Measurements from ENCODE around the gene LMX1B.
A peak's percentile ranks its signal among the peaks of the same experiment; 100 is the strongest.

Gene LMX1B

DNA sequence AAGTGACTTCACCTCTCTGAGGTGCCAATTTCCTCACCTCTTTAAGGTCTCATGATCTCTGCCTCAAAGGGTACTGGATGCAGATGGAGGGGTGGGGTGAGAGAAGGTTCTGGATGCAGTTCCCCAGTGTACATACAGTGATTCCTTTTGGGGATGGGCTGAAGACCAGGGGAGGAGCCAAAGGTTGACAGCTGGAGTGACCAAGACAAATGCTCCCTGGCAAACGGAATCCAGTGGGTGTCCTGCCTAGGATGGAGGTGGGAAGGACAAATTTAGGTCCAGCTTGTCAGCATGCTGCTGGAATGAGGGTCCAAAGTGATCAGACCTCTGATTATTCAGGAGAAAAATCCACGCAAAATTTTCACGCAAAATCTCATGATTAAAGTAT, 7.3 kb upstream of the LMX1B start:
- no peak overlapping the region for H3K4me3 ChIP-seq (ENCODE audit: low read depth, low read length)
- CTCF ChIA-PET, result interaction anchor here (0.7 to 4.1 kb wide), 5 partner anchors 56 to 172 kb away, joined by 4 to 32 read pairs (median 5); no protein-coding TSS in a partner anchor
- POLR2A ChIA-PET, result no interaction called here

DNA sequence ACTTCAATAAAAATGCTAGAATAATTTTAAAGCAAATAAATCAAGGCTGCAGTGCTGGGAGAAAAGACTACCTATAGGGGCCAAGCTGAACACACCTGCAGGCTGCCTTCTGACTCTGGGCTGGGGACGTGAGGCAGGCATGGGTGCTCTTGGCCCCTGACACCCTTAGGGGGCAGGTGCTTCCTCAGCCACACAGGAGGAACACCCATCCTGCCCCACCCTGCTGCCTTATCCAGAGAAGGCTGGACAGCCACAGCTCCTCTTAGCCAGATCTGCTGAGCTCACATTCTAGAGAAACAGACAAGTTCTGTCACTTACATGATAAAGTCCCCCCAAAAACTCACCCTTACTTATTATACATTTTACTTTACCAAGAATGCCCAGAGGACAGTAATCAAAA, 6.6 kb upstream of the LMX1B start:
- TF ChIP-seq ZNF112 (tag by site-specific recombination; IDR thresholded peaks at IDR 0.05) (no peak), ZNF792 (tag by site-specific recombination; IDR thresholded peaks at IDR 0.05) (no peak), ZNF16 (tag by site-specific recombination; IDR thresholded peaks at IDR 0.05; ENCODE audit: low read depth) (no peak), HOXD13 (CRISPR knock-in tag; IDR thresholded peaks at IDR 0.05; ENCODE audit: borderline replicate concordance) (no peak), ZNF560 (tag by site-specific recombination; IDR thresholded peaks at IDR 0.05; ENCODE audit: borderline replicate concordance) (no peak), SCRT1 (tag by site-specific recombination; IDR thresholded peaks at IDR 0.05; ENCODE audit: borderline replicate concordance) (no peak), ZSCAN23 (tag by site-specific recombination; IDR thresholded peaks at IDR 0.05) (no peak), SP3 (tag by site-specific recombination; IDR thresholded peaks at IDR 0.05) (no peak), ZNF701 (tag by site-specific recombination; IDR thresholded peaks at IDR 0.05) (no peak), ZBTB8A (tag by site-specific recombination; IDR thresholded peaks at IDR 0.05) (no peak), ZIC2 (tag by site-specific recombination; IDR thresholded peaks at IDR 0.05) (no peak), MEIS1 (CRISPR knock-in tag; IDR thresholded peaks at IDR 0.05; ENCODE audit: borderline replicate concordance) (no peak)
- TF ChIP-seq, protein P1, sequence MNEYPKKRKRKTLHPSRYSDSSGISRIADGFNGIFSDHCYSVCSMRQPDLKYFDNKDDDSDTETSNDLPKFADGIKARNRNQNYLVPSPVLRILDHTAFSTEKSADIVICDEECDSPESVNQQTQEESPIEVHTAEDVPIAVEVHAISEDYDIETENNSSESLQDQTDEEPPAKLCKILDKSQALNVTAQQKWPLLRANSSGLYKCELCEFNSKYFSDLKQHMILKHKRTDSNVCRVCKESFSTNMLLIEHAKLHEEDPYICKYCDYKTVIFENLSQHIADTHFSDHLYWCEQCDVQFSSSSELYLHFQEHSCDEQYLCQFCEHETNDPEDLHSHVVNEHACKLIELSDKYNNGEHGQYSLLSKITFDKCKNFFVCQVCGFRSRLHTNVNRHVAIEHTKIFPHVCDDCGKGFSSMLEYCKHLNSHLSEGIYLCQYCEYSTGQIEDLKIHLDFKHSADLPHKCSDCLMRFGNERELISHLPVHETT (tag by site-specific recombination; IDR thresholded peaks at IDR 0.05), result no peak
- TF ChIP-seq, protein P2, sequence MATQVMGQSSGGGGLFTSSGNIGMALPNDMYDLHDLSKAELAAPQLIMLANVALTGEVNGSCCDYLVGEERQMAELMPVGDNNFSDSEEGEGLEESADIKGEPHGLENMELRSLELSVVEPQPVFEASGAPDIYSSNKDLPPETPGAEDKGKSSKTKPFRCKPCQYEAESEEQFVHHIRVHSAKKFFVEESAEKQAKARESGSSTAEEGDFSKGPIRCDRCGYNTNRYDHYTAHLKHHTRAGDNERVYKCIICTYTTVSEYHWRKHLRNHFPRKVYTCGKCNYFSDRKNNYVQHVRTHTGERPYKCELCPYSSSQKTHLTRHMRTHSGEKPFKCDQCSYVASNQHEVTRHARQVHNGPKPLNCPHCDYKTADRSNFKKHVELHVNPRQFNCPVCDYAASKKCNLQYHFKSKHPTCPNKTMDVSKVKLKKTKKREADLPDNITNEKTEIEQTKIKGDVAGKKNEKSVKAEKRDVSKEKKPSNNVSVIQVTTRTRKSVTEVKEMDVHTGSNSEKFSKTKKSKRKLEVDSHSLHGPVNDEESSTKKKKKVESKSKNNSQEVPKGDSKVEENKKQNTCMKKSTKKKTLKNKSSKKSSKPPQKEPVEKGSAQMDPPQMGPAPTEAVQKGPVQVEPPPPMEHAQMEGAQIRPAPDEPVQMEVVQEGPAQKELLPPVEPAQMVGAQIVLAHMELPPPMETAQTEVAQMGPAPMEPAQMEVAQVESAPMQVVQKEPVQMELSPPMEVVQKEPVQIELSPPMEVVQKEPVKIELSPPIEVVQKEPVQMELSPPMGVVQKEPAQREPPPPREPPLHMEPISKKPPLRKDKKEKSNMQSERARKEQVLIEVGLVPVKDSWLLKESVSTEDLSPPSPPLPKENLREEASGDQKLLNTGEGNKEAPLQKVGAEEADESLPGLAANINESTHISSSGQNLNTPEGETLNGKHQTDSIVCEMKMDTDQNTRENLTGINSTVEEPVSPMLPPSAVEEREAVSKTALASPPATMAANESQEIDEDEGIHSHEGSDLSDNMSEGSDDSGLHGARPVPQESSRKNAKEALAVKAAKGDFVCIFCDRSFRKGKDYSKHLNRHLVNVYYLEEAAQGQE (tag by site-specific recombination; IDR thresholded peaks at IDR 0.05), result no peak
- TF ChIP-seq, protein P3, sequence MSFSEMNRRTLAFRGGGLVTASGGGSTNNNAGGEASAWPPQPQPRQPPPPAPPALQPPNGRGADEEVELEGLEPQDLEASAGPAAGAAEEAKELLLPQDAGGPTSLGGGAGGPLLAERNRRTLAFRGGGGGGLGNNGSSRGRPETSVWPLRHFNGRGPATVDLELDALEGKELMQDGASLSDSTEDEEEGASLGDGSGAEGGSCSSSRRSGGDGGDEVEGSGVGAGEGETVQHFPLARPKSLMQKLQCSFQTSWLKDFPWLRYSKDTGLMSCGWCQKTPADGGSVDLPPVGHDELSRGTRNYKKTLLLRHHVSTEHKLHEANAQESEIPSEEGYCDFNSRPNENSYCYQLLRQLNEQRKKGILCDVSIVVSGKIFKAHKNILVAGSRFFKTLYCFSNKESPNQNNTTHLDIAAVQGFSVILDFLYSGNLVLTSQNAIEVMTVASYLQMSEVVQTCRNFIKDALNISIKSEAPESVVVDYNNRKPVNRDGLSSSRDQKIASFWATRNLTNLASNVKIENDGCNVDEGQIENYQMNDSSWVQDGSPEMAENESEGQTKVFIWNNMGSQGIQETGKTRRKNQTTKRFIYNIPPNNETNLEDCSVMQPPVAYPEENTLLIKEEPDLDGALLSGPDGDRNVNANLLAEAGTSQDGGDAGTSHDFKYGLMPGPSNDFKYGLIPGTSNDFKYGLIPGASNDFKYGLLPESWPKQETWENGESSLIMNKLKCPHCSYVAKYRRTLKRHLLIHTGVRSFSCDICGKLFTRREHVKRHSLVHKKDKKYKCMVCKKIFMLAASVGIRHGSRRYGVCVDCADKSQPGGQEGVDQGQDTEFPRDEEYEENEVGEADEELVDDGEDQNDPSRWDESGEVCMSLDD (tag by site-specific recombination; IDR thresholded peaks at IDR 0.05), result no peak
- TF ChIP-seq, protein P4, sequence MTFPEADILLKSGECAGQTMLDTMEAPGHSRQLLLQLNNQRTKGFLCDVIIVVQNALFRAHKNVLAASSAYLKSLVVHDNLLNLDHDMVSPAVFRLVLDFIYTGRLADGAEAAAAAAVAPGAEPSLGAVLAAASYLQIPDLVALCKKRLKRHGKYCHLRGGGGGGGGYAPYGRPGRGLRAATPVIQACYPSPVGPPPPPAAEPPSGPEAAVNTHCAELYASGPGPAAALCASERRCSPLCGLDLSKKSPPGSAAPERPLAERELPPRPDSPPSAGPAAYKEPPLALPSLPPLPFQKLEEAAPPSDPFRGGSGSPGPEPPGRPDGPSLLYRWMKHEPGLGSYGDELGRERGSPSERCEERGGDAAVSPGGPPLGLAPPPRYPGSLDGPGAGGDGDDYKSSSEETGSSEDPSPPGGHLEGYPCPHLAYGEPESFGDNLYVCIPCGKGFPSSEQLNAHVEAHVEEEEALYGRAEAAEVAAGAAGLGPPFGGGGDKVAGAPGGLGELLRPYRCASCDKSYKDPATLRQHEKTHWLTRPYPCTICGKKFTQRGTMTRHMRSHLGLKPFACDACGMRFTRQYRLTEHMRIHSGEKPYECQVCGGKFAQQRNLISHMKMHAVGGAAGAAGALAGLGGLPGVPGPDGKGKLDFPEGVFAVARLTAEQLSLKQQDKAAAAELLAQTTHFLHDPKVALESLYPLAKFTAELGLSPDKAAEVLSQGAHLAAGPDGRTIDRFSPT (tag by site-specific recombination; IDR thresholded peaks at IDR 0.05), result no peak
- ChIA-PET CTCF (interaction anchor here (0.6 to 4.1 kb wide), 5 partner anchors 55 to 404 kb away, joined by 3 to 32 read pairs (median 5); no protein-coding TSS in a partner anchor), POLR2A (no interaction called here)
- Histone ChIP-seq H3K36me3 (ENCODE audit: control insufficient read depth in 2 of 2, insufficient read depth in 1 of 2, low read length in 2 of 2) (peaks cover 0 to 8% of the 10 kb centered on the region in 2 experiments; a peak in 1 of 3 replicates), H3K9me3 (ENCODE audit: control insufficient read depth, insufficient read depth, low read depth, low read length) (no peaks in the 10 kb centered on the region), H3K27ac (ENCODE audit: extremely low read depth, low read depth, low read length) (no peak overlapping the region), H3K4me1 (ENCODE audit: control insufficient read depth, insufficient read depth, low read length) (peaks cover 3% of the 10 kb centered on the region; the same call in 1 of the 2 replicates), H3K4me3 (ENCODE audit: low read depth, low read length) (no peak overlapping the region)

More for the DNA sequence above, 7.3 kb upstream of the LMX1B start:
- TF ChIP-seq ZNF132 (tag by site-specific recombination; IDR thresholded peaks at IDR 0.05; ENCODE audit: borderline replicate concordance) (no peak), ZBTB48 (tag by site-specific recombination; IDR thresholded peaks at IDR 0.05) (no peak), ZFP41 (tag by site-specific recombination; IDR thresholded peaks at IDR 0.05; ENCODE audit: borderline replicate concordance) (no peak), GLIS1 (tag by site-specific recombination; IDR thresholded peaks at IDR 0.05) (no peak), ZFHX2 (tag by site-specific recombination; conservative IDR thresholded peaks at IDR 0.05) (peak; percentile 16; the same call in 1 of the 2 replicates), EGR2 (tag by site-specific recombination; IDR thresholded peaks at IDR 0.05; ENCODE audit: low read depth) (0 out of 2 replicates have a peak, but pooled peaks have one; percentile 28), ZNF558 (tag by site-specific recombination; IDR thresholded peaks at IDR 0.05) (no peak), WT1 (tag by site-specific recombination; IDR thresholded peaks at IDR 0.05) (no peak), ZNF48 (tag by site-specific recombination; IDR thresholded peaks at IDR 0.05) (no peak)
- Histone ChIP-seq H3K27ac (ENCODE audit: extremely low read depth, low read depth, low read length) (no peak overlapping the region), H3K36me3 (ENCODE audit: control insufficient read depth in 2 of 2, insufficient read depth in 1 of 2, low read length in 2 of 2) (peaks cover 0 to 10% of the 10 kb centered on the region in 2 experiments; a peak in 1 of 3 replicates), H3K4me1 (ENCODE audit: control insufficient read depth, insufficient read depth, low read length) (no peaks in the 10 kb centered on the region), H3K9me3 (ENCODE audit: control insufficient read depth, insufficient read depth, low read depth, low read length) (no peaks in the 10 kb centered on the region)

Data from HEK293 (cell line).